ENCODE data around the gene RFC2. TPM values are rescaled to one million over a fixed set of nuclear protein-coding genes. Genes with fewer than 3 reads are reported as not detected.
A peak's percentile ranks its signal among the peaks of the same experiment; 100 is the strongest.

RFC2 gene
- total and polyA plus RNA-seq, 10 of the 15 experiments (the other 5 are each of a cell fraction or from before 2014, with no cell fraction given): 25.8 to 145 (median 90.9) TPM

DNA sequence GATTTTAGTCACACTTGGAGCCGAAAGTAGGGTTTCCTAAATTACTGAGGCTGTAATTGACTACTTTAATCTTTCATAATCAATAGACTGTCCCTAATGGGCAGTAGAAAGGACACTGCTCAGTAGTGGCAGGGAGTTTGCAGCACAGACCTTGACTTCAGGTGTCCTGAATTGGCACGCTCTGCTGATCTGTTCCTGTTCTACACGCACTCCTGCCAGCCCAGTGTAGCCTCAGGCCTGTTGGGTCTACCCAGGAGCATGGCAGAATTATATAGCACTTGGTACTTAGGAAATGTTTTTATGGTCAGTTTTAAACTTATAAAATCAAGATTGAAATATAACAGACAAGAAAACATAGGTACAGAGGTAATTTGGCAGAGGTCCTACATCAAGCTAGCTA lies 71.1 kb downstream of the RFC2 start:
- no peak overlapping the region for H2AFZ ChIP-seq (ENCODE audit: control insufficient read depth, low read depth, low read length)
- BruUV-seq (replicated peaks): no TSS peak
- no peak overlapping the region for H3K9ac ChIP-seq (ENCODE audit: control insufficient read depth, insufficient read depth, low read length)
- ChIA-PET CTCF (interaction anchor here (0.6 to 3.2 kb wide), 21 partner anchors 8 to 218 kb away, joined by 3 to 51 read pairs (median 4); partner anchors contain the start of gene EIF4H), POLR2A (interaction anchor here (0.5 to 1.0 kb wide), 2 partner anchors 8 to 30 kb away, joined by 3 to 4 read pairs; no protein-coding TSS in a partner anchor), RAD21 (ENCODE audit: unreplicated experiment) (interaction anchor here (0.6 to 2.8 kb wide), 9 partner anchors 8 to 219 kb away, joined by 3 to 20 read pairs (median 4); partner anchors contain the start of genes EIF4H and LIMK1), SMC1A (ENCODE audit: uncharacterized antibody, unreplicated experiment) (interaction anchor here (1.0 to 1.8 kb wide), 8 partner anchors 8 to 218 kb away, joined by 3 to 10 read pairs (median 4); no protein-coding TSS in a partner anchor)
- no peak overlapping the region for H3K4me3 ChIP-seq
- H4K20me1 ChIP-seq (ENCODE audit: control insufficient read depth, insufficient read depth): peaks cover 18% of the 10 kb centered on the region
- no peaks in the 10 kb centered on the region for H3K27me3 ChIP-seq (replicated peaks in 1 of 2; ENCODE audit: control insufficient read depth in 2 of 2, insufficient read depth in 2 of 2, low read length in 1 of 2)
- peaks cover 9 to 10% of the 10 kb centered on the region in 2 experiments; a peak in 3 of 4 replicates for H3K36me3 ChIP-seq (ENCODE audit: control insufficient read depth in 2 of 2, insufficient read depth in 2 of 2, low read length in 1 of 2)
- H3K79me2 ChIP-seq (ENCODE audit: control insufficient read depth, insufficient read depth, low read length): peaks cover 98% of the 10 kb centered on the region
- H3K4me2 ChIP-seq (ENCODE audit: control insufficient read depth, insufficient read depth): no peak overlapping the region
- H3K27ac ChIP-seq (ENCODE audit: control insufficient read depth, insufficient read depth): no peak overlapping the region
- peak; percentile 11 for ATAC-seq
- intact Hi-C loops (cut with micrococcal nuclease; ENCODE audit: unreplicated experiment) (loop anchor here (5.0 kb wide), 1 partner anchor 116 kb away; no protein-coding TSS in a partner anchor), in situ Hi-C loops (cut with MboI) (no loop called here)
- H3K9me3 ChIP-seq (replicated peaks; ENCODE audit: control insufficient read depth, insufficient read depth, low read length): no peaks in the 10 kb centered on the region
- 0% methylated on average over 3 of the region's 3 CpGs for WGBS (ENCODE audit: insufficient coverage, insufficient replicate concordance, low lambda C conversion rate, missing lambda C conversion rate)
- H3K4me1 ChIP-seq (ENCODE audit: control insufficient read depth, insufficient read depth, low read length): no peaks in the 10 kb centered on the region
- TF ChIP-seq NFYA (IDR thresholded peaks at IDR 0.05; ENCODE audit: borderline replicate concordance, low read depth, low read length): no peak
- TF ChIP-seq IKZF1 (conservative IDR thresholded peaks at IDR 0.05): no peak
- TF ChIP-seq SIN3A (IDR thresholded peaks at IDR 0.05; ENCODE audit: low read depth, low read length): no peak
- TF ChIP-seq BRCA1 (IDR thresholded peaks at IDR 0.05; ENCODE audit: low read depth, low read length): no peak
- TF ChIP-seq, protein P1, sequence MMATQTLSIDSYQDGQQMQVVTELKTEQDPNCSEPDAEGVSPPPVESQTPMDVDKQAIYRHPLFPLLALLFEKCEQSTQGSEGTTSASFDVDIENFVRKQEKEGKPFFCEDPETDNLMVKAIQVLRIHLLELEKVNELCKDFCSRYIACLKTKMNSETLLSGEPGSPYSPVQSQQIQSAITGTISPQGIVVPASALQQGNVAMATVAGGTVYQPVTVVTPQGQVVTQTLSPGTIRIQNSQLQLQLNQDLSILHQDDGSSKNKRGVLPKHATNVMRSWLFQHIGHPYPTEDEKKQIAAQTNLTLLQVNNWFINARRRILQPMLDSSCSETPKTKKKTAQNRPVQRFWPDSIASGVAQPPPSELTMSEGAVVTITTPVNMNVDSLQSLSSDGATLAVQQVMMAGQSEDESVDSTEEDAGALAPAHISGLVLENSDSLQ (IDR thresholded peaks at IDR 0.05): no peak
- TF ChIP-seq NR2F1 (conservative IDR thresholded peaks at IDR 0.05): no peak
- no peak for TF ChIP-seq NBN (IDR thresholded peaks at IDR 0.05)
- no peak for TF ChIP-seq EGR1 (IDR thresholded peaks at IDR 0.05; ENCODE audit: borderline replicate concordance in 1 of 2, low read depth in 2 of 2, low read length in 2 of 2)
- no peak for FAIRE-seq
- no peak for DNase-seq (ENCODE audit: low read depth, low spot score)
